ENCODE measurements around the gene IGLL1. TPM values are rescaled to one million over a fixed set of nuclear protein-coding genes. Genes with fewer than 3 reads are reported as not detected.

IGLL1 gene
- polyA plus RNA-seq, 1 donor (not counting 4 experiments of a cell fraction or from before 2014, with no cell fraction given) = not detected

- Histone ChIP-seq H3K79me2 (ENCODE audit: control insufficient read depth, insufficient read depth, low read length) (no peaks in the 10 kb centered on the region), H3K9me3 (ENCODE audit: control insufficient read depth, low read depth, low read length) (no peaks in the 10 kb centered on the region), H3K4me2 (ENCODE audit: control insufficient read depth, extremely low read depth, insufficient read depth, low read depth, low read length) (no peak overlapping the region), H3K9me1 (ENCODE audit: control insufficient read depth, extremely low read depth, insufficient read depth, low read length) (no peaks in the 10 kb centered on the region), H3K4me3 (ENCODE audit: control insufficient read depth in 2 of 3, extremely low read depth in 1 of 3, insufficient read depth in 2 of 3, low read depth in 1 of 3, low read length in 3 of 3) (no peak overlapping the region), H2AFZ (ENCODE audit: control insufficient read depth, low read length) (no peak overlapping the region), H3K4me1 (ENCODE audit: control insufficient read depth, extremely low read depth, insufficient read depth, low read length) (no peaks in the 10 kb centered on the region), H3K9ac (ENCODE audit: control insufficient read depth, extremely low read depth, insufficient read depth, low read length) (no peak overlapping the region), H3K27me3 (ENCODE audit: control insufficient read depth, extremely low read depth, insufficient read depth, low read length) (no peaks in the 10 kb centered on the region), H3K27ac (ENCODE audit: control insufficient read depth, insufficient read depth, low read length) (no peak overlapping the region), H3K36me3 (ENCODE audit: control insufficient read depth in 2 of 2, extremely low read depth in 1 of 2, insufficient read depth in 2 of 2, low read length in 2 of 2) (no peaks in the 10 kb centered on the region), H4K20me1 (ENCODE audit: control insufficient read depth, extremely low read depth, insufficient read depth, low read length) (no peaks in the 10 kb centered on the region)
- FAIRE-seq (no peak), DNase-seq (ENCODE audit: low read depth, low spot score) (no peak)
- dilution Hi-C loops (cut with MboI; ENCODE audit: extremely low pct_ligation_motif_present, low sequenced_read_pairs) = no loop called here
- TF ChIP-seq EZH2 (IDR thresholded peaks at IDR 0.05; ENCODE audit: low read length) (no peak), CTCF (optimal IDR thresholded peaks at IDR 0.05 in 1 of 3, IDR thresholded peaks at IDR 0.05 in 1 of 3, conservative IDR thresholded peaks at IDR 0.05 in 1 of 3; ENCODE audit: extremely low read depth in 1 of 3, insufficient read depth in 2 of 3, low read length in 3 of 3) (no peak)
Observed at GRCh38 chr22:23556026-23556620, 24.0 kb downstream of the IGLL1 start.

GRCh38 chr22:23555118-23555517 lies 25.0 kb downstream of the IGLL1 start:
- Histone ChIP-seq H3K79me2 (ENCODE audit: control insufficient read depth, insufficient read depth, low read length) (no peaks in the 10 kb centered on the region), H3K4me3 (ENCODE audit: control insufficient read depth in 2 of 3, extremely low read depth in 1 of 3, insufficient read depth in 2 of 3, low read depth in 1 of 3, low read length in 3 of 3) (no peak overlapping the region), H3K27ac (ENCODE audit: control insufficient read depth, insufficient read depth, low read length) (no peak overlapping the region), H3K27me3 (ENCODE audit: control insufficient read depth, extremely low read depth, insufficient read depth, low read length) (no peaks in the 10 kb centered on the region), H3K9me3 (ENCODE audit: control insufficient read depth, low read depth, low read length) (no peaks in the 10 kb centered on the region), H3K9ac (ENCODE audit: control insufficient read depth, extremely low read depth, insufficient read depth, low read length) (no peak overlapping the region), H3K4me2 (ENCODE audit: control insufficient read depth, extremely low read depth, insufficient read depth, low read depth, low read length) (no peak overlapping the region), H2AFZ (ENCODE audit: control insufficient read depth, low read length) (no peak overlapping the region), H4K20me1 (ENCODE audit: control insufficient read depth, extremely low read depth, insufficient read depth, low read length) (no peaks in the 10 kb centered on the region), H3K4me1 (ENCODE audit: control insufficient read depth, extremely low read depth, insufficient read depth, low read length) (no peaks in the 10 kb centered on the region), H3K36me3 (ENCODE audit: control insufficient read depth in 2 of 2, extremely low read depth in 1 of 2, insufficient read depth in 2 of 2, low read length in 2 of 2) (no peaks in the 10 kb centered on the region), H3K9me1 (ENCODE audit: control insufficient read depth, extremely low read depth, insufficient read depth, low read length) (no peaks in the 10 kb centered on the region)
- FAIRE-seq (no peak), DNase-seq (ENCODE audit: low read depth, low spot score) (no peak)
- dilution Hi-C loops (cut with MboI; ENCODE audit: extremely low pct_ligation_motif_present, low sequenced_read_pairs) = no loop called here
- TF ChIP-seq EZH2 (IDR thresholded peaks at IDR 0.05; ENCODE audit: low read length) (no peak), CTCF (optimal IDR thresholded peaks at IDR 0.05 in 1 of 3, IDR thresholded peaks at IDR 0.05 in 1 of 3, conservative IDR thresholded peaks at IDR 0.05 in 1 of 3; ENCODE audit: extremely low read depth in 1 of 3, insufficient read depth in 2 of 3, low read length in 3 of 3) (no peak)
